K562 (cell line): Measurements from ENCODE around the gene EFCAB13. TPM values are rescaled to one million over a fixed set of nuclear protein-coding genes. Genes with fewer than 3 reads are reported as not detected.
A peak's percentile ranks its signal among the peaks of the same experiment; 100 is the strongest.

ENCODE experiments used
- BCOR ChIP-seq: fragments of 450-650 bp; IDR thresholded peaks from 2 replicates; pipeline ENCODE4 v1.6.1; 2016
- BMI1 ChIP-seq: fragments of 150-350 bp; IDR thresholded peaks from 2 replicates; pipeline ENCODE4 v1.6.1; 2014; ENCODE audit warnings: low read length
- BRF1 ChIP-seq: IDR thresholded peaks from 3 replicates; pipeline ENCODE4 v1.6.1; 2011; ENCODE audit warnings: borderline replicate concordance, mild to moderate bottlenecking; ENCODE audit not compliant: insufficient read length; ENCODE audit errors: extremely low read depth
- CREM ChIP-seq: IDR thresholded peaks from 2 replicates; pipeline ENCODE4 v1.6.1; 2014; ENCODE audit warnings: antibody characterized with exemption, low read depth
- EP300 ChIP-seq: IDR thresholded peaks from 2 replicates; pipeline ENCODE4 v1.6.1; 2012; ENCODE audit warnings: low read length, improper control_type of control experiment
- KLF6 ChIP-seq: fragments of 250-450 bp; sonication (Bioruptor Pico); IDR thresholded peaks from 2 replicates; pipeline ENCODE4 v1.4.0; 2020; ENCODE audit warnings: mild to moderate bottlenecking, moderate library complexity, borderline replicate concordance
- L3MBTL2 ChIP-seq: fragments of 450-650 bp; IDR thresholded peaks from 2 replicates; pipeline ENCODE4 v1.6.1; 2016; ENCODE audit warnings: mild to moderate bottlenecking, moderate library complexity
- MBD2 ChIP-seq: sonication (generic); IDR thresholded peaks from 2 replicates; pipeline ENCODE4 v1.6.1; 2016; ENCODE audit warnings: low read depth, borderline replicate concordance
- PHB2 ChIP-seq: fragments of 450-650 bp; IDR thresholded peaks from 2 replicates; pipeline ENCODE4 v1.6.1; 2017; ENCODE audit warnings: low read depth
- POLR3A ChIP-seq: IDR thresholded peaks from 2 replicates; pipeline ENCODE4 v1.6.1; 2011; ENCODE audit warnings: borderline replicate concordance, mild to moderate bottlenecking, moderate library complexity; ENCODE audit not compliant: insufficient read length, insufficient read depth; ENCODE audit errors: extremely low read depth
- RBM25 ChIP-seq: fragments of 200-400 bp; formaldehyde crosslinking; IDR thresholded peaks from 2 replicates; pipeline ENCODE4 v1.6.1; 2018; ENCODE audit warnings: low read length, low read depth, moderate library complexity; ENCODE audit not compliant: severe bottlenecking
- RBM39 ChIP-seq: fragments of 200-400 bp; formaldehyde crosslinking; optimal IDR thresholded peaks from 2 replicates; pipeline ENCODE3; 2018; ENCODE audit warnings: low read depth, low read length
- TAF9B ChIP-seq: fragments of 450-650 bp; IDR thresholded peaks from 2 replicates; pipeline ENCODE4 v1.6.1; 2018; ENCODE audit warnings: mild to moderate bottlenecking; ENCODE audit not compliant: partially characterized antibody
- ZFX ChIP-seq: sonication (generic); formaldehyde crosslinking; IDR thresholded peaks from 2 replicates; pipeline ENCODE4 v1.8.0; 2022; ENCODE audit warnings: mild to moderate bottlenecking, missing genetic modification reagents, moderate library complexity
- ZNF124 ChIP-seq: sonication (generic); formaldehyde crosslinking; IDR thresholded peaks from 2 replicates; pipeline ENCODE4 v1.8.1; 2022; ENCODE audit warnings: missing genetic modification reagents
- polyA plus RNA-seq, 8 experiments: library from polyadenylated mRNA; depleted of rRNA in 4 of 8; stranded (reverse) in 5 of 8; unstranded in 3 of 8; fragments of >200 nt; fragmentation: Nextera tagmentation in 2 of 8; fragmentation: Illumina TruSeq in 1 of 8; extraction: Ambion mirVana in 2 of 8; extraction: Trizol in 1 of 8; gene quantifications; 2 replicates each; pipeline versions ENCODE4 v1.2.1 to v1.2.3, GENCODE V29; 2011 to 2014; ENCODE audit warnings: inconsistent platforms in 1 of 8, missing spikeins in 1 of 8
- total RNA-seq, 7 experiments: library from RNA; depleted of rRNA in 6 of 7; stranded (reverse); fragments of >200 nt in 6 of 7; fragmentation: Illumina TruSeq in 2 of 7; extraction: Trizol in 2 of 7; gene quantifications; 2 replicates each; pipeline versions ENCODE4 v1.2.1 to v1.2.3, GENCODE V29; 2011 to 2021; ENCODE audit warnings: low replicate concordance in 1 of 7
- TF ChIP-seq, protein P1 (sequence below): sonication (generic); formaldehyde crosslinking; IDR thresholded peaks from 2 replicates; pipeline ENCODE4 v1.8.0; 2023; ENCODE audit warnings: missing genetic modification reagents, mild to moderate bottlenecking, borderline replicate concordance
- TF ChIP-seq, protein P2 (sequence below): sonication (generic); formaldehyde crosslinking; IDR thresholded peaks from 2 replicates; pipeline ENCODE4 v1.5.0; 2020; ENCODE audit warnings: missing genetic modification reagents
- TF ChIP-seq, protein P3 (sequence below): fragments of 250-450 bp; sonication (Bioruptor Pico); IDR thresholded peaks from 2 replicates; pipeline ENCODE4 v1.4.0; 2020; ENCODE audit warnings: mild to moderate bottlenecking, moderate library complexity, borderline replicate concordance
- TF ChIP-seq, protein P4 (sequence below): fragments of 450-650 bp; conservative IDR thresholded peaks from 2 replicates; pipeline ENCODE4 v1.6.1; 2016; ENCODE audit warnings: missing genetic modification characterization, low read depth, mild to moderate bottlenecking, missing compliant biosample characterization, moderate library complexity

The EFCAB13 gene
- total and polyA plus RNA-seq, 9 of the 15 experiments (the other 6 are each of a cell fraction or from before 2014, with no cell fraction given): 0.32 to 1.3 (median 0.95) TPM

DNA sequence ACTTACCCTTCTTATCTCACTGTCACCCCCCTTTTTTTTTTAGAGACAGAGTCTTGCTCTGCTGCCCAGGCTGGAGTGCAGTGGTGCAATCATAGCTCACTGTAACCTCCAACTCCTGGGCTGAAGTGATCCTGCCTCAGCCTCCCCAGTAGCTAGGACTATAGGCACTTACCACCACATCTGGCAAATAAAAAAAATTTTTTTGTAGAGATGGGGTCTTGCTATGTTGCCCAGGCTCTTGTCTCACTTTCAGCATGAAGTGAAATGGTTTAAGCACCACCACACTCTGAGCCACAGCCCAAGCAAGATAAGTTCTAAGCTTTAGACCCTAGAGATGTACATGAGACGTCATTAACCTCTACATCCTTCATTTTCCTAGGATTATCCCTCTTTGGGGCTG lies 34.5 kb upstream of the EFCAB13 start (continued):
- TF ChIP-seq, protein P1, sequence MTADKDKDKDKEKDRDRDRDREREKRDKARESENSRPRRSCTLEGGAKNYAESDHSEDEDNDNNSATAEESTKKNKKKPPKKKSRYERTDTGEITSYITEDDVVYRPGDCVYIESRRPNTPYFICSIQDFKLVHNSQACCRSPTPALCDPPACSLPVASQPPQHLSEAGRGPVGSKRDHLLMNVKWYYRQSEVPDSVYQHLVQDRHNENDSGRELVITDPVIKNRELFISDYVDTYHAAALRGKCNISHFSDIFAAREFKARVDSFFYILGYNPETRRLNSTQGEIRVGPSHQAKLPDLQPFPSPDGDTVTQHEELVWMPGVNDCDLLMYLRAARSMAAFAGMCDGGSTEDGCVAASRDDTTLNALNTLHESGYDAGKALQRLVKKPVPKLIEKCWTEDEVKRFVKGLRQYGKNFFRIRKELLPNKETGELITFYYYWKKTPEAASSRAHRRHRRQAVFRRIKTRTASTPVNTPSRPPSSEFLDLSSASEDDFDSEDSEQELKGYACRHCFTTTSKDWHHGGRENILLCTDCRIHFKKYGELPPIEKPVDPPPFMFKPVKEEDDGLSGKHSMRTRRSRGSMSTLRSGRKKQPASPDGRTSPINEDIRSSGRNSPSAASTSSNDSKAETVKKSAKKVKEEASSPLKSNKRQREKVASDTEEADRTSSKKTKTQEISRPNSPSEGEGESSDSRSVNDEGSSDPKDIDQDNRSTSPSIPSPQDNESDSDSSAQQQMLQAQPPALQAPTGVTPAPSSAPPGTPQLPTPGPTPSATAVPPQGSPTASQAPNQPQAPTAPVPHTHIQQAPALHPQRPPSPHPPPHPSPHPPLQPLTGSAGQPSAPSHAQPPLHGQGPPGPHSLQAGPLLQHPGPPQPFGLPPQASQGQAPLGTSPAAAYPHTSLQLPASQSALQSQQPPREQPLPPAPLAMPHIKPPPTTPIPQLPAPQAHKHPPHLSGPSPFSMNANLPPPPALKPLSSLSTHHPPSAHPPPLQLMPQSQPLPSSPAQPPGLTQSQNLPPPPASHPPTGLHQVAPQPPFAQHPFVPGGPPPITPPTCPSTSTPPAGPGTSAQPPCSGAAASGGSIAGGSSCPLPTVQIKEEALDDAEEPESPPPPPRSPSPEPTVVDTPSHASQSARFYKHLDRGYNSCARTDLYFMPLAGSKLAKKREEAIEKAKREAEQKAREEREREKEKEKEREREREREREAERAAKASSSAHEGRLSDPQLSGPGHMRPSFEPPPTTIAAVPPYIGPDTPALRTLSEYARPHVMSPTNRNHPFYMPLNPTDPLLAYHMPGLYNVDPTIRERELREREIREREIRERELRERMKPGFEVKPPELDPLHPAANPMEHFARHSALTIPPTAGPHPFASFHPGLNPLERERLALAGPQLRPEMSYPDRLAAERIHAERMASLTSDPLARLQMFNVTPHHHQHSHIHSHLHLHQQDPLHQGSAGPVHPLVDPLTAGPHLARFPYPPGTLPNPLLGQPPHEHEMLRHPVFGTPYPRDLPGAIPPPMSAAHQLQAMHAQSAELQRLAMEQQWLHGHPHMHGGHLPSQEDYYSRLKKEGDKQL (CRISPR knock-in tag): no peak
- no peak for TF ChIP-seq KLF6 (CRISPR knock-in tag)
- TF ChIP-seq BCOR: peak; percentile 84
- TF ChIP-seq ZNF124 (CRISPR knock-in tag): no peak
- TF ChIP-seq, protein P2, sequence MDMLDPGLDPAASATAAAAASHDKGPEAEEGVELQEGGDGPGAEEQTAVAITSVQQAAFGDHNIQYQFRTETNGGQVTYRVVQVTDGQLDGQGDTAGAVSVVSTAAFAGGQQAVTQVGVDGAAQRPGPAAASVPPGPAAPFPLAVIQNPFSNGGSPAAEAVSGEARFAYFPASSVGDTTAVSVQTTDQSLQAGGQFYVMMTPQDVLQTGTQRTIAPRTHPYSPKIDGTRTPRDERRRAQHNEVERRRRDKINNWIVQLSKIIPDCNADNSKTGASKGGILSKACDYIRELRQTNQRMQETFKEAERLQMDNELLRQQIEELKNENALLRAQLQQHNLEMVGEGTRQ (CRISPR knock-in tag): no peak
- TF ChIP-seq MBD2: no peak
- TF ChIP-seq BRF1: no peak
- TF ChIP-seq BMI1: no peak
- TF ChIP-seq, protein P3, sequence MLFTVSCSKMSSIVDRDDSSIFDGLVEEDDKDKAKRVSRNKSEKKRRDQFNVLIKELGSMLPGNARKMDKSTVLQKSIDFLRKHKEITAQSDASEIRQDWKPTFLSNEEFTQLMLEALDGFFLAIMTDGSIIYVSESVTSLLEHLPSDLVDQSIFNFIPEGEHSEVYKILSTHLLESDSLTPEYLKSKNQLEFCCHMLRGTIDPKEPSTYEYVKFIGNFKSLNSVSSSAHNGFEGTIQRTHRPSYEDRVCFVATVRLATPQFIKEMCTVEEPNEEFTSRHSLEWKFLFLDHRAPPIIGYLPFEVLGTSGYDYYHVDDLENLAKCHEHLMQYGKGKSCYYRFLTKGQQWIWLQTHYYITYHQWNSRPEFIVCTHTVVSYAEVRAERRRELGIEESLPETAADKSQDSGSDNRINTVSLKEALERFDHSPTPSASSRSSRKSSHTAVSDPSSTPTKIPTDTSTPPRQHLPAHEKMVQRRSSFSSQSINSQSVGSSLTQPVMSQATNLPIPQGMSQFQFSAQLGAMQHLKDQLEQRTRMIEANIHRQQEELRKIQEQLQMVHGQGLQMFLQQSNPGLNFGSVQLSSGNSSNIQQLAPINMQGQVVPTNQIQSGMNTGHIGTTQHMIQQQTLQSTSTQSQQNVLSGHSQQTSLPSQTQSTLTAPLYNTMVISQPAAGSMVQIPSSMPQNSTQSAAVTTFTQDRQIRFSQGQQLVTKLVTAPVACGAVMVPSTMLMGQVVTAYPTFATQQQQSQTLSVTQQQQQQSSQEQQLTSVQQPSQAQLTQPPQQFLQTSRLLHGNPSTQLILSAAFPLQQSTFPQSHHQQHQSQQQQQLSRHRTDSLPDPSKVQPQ (CRISPR knock-in tag): no peak
- TF ChIP-seq PHB2: no peak
- no peak for TF ChIP-seq CREM
- no peak for TF ChIP-seq RBM39
- no peak for TF ChIP-seq TAF9B
- TF ChIP-seq, protein P4, sequence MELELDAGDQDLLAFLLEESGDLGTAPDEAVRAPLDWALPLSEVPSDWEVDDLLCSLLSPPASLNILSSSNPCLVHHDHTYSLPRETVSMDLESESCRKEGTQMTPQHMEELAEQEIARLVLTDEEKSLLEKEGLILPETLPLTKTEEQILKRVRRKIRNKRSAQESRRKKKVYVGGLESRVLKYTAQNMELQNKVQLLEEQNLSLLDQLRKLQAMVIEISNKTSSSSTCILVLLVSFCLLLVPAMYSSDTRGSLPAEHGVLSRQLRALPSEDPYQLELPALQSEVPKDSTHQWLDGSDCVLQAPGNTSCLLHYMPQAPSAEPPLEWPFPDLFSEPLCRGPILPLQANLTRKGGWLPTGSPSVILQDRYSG (tag): no peak
- no peak for TF ChIP-seq EP300
- TF ChIP-seq POLR3A: no peak
- no peak for TF ChIP-seq ZFX (CRISPR knock-in tag)
- no peak for TF ChIP-seq L3MBTL2
- peak; percentile 66 for TF ChIP-seq RBM25
